ENCODE results near the gene TUBA1C. TPM values are rescaled to one million over a fixed set of nuclear protein-coding genes. Genes with fewer than 3 reads are reported as not detected.
"Not testable (repeated sequence)": the region's sequence is repeated elsewhere in the genome, so short reads cannot be mapped to it uniquely, and the experiment has no call there.

The TUBA1C gene
- total RNA-seq, 1 experiment from 2014 or later, result 1,559 TPM

DNA sequence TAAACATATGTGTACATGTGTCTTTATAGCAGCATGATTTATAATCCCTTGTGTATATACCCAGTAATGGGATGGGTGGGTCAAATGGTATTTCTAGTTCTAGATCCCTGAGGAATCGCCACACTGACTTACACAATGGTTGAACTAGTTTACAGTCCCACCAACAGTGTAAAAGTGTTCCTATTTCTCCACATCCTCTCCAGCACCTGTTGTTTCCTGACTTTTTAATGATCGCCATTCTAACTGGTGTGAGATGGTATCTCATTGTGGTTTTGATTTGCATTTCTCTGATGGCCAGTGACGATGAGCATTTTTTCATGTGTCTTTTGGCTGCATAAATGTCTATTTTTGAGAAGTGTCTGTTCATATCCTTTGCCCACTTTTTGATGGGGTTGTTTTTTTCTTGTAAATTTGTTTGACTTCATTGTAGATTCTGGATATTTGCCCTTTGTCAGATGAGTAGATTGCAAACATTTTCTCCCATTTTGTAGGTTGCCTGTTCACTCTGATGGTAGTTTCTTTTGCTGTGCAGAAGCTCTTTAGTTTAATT lies 45.6 kb downstream of the TUBA1C start:
- not testable (repeated sequence) for DNase-seq (ENCODE audit: low spot score)

DNA sequence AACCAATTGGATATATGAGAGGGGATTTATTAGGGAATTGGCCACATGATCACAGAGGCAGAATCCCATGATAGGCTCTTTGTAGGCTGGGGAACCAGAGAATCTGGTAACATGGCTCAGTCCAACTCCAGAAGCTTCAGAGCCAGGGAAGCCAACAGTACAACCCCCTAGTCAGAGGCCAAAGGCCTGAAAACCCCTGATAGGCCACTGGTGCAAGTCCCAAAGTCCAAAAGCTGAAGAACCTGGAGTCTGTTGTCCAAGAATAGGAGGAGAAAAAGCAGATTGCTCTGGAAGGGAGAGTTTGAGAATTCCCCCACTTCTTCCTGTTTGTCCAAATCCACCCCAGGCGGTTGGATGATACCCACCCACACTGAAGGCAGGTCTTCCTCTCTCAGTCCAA lies 49.9 kb downstream of the TUBA1C start:
- DNase-seq (ENCODE audit: low spot score), result no peak

DNA sequence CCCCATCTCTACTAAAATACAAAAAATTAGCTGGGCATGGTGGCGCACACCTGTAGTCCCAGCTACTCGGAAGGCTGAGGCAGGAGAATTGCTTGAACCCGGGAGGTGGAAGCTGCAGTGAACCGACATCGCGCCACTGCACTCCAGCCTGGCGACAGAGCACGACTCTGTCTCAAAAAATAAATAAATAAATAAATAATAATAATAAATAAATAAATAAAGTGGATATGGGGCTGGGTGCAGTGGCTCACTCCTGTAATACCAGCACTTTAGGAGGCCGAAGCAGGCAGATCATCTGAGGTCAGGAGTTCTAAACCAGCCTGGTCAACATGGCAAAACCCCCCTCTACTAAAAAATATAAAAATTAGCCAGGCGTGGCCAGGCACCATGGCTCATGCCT lies 52.2 kb downstream of the TUBA1C start:
- not testable (repeated sequence) for DNase-seq (ENCODE audit: low spot score)

DNA sequence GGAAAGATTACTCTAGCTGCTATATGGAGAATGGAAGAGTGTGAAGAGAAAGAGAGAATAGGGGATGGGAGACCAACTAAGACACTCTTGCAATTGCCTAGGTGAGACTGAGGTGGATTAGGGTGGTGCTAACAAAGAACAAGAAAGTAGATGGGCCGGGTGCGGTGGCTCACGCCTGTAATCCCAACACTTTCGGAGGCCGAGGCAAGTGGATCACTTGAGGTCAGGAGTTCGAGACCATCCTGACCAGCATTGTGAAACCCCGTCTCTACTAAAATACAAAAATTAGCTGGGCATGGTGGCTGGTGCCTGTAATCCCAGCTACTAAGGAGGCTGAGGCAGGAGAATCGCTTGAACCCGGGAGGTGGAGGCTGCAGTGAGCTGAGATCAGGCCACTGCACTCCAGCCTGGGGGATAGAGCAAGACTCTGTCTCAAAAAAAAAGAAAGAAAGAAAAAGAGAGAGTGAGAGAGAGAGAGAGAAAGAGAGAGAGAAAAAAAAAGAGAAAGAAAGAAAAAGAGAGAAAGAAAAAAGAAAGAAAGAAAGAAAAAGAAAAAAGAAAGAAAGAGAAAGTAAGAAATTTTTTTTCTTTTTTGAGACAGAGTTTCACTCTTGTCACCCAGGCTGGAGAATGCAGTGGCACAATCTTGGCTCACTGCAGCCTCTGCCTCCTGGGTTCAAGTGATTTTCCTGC lies 55.7 kb downstream of the TUBA1C start:
- DNase-seq (ENCODE audit: low spot score), result not testable (repeated sequence)

DNA sequence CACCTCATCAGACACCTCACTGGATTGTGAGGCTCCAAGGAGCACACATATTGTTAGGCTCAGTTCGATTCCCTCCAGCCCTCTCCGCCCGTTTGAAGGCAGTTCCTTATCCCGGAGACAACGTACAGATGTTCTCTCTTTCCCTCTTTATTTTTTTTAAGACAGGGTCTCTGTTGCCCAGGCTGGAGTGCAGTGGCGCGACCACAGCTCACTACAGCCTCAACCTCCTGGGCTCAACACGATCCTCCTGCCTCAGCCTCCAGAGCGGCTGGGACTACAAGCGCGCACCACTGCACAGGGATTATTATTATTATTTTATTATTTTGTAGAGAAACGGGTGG lies 57.5 kb downstream of the TUBA1C start:
- no peak for DNase-seq (ENCODE audit: low spot score)

DNA sequence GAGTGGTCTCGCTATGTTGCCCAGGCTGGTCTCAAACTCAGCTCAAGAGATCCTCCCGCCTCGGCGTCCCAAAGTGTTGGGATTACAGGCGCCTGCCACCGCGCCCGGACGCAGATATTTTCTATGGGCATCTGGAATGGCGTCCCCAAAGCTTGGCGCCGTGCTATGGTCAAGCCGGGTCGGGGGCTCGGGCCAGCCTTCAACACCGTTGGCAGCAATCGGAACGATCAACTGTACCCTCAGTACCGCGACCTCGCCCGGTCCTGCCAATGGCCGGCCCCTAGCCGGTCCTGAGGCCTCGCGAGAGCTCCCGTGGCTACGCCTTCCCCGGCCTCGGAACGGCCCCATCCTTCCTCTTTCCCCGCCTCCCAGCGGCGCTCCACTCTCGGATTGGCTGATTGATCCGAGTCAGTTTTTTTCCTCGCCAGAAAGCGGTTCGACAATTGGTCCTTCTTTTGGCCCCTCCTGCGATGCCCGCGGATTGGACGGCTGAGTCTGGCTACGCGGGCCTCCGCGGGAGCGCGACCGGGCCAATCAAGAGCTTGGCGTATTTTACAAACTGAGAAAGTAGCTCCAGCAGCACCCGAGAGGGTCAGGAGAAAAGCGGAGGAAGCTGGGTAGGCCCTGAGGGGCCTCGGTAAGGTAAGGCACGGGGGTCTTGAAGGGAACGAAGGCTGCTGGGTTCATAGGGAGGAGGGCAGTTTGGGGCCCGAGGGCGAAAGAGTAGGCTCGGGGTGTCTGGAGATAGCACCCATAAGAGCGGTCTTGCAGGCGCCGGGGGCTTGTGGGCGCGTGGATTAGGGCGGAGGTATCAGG lies 58.0 kb downstream of the TUBA1C start, which contains the start of gene TROAP:
TROAP (plus strand) TSS at position 548 of the 816 bp plus-strand sequence. CDS start 354 bp downstream, outside the sequence.
- DNase-seq (ENCODE audit: low spot score), result peak; percentile 96

DNA sequence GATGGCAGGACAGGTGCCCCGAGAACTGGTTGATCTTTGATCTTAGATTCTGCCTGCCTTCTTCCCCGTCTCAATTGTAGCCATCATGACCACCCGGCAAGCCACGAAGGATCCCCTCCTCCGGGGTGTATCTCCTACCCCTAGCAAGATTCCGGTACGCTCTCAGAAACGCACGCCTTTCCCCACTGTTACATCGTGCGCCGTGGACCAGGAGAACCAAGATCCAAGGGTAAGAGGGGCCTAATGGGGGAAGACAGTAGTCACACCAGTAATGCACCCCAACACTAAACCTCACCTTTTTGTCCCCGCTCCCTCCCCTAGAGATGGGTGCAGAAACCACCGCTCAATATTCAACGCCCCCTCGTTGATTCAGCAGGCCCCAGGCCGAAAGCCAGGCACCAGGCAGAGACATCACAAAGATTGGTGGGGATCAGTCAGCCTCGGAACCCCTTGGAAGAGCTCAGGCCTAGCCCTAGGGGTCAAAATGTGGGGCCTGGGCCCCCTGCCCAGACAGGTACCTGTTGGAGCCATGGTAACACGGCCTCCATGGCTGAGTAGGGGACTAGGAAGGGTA lies 58.7 kb downstream of the TUBA1C start:
- no peak for DNase-seq (ENCODE audit: low spot score)

Other genes with a start within 250 kb of the TUBA1C start
- gene PRKAG1, start 246.3 kb upstream of the TUBA1C start, total RNA-seq (2014; rRNA removed; shearing (Covaris generic)), result 94.4 and 105 TPM in 2 replicates
- 6.9 and 9.4 TPM in 2 replicates for gene KMT2D, start 204.3 kb upstream of the TUBA1C start, total RNA-seq (2014; rRNA removed; shearing (Covaris generic))
- 0.99 and 2.4 TPM in 2 replicates for gene RHEBL1, start 195.1 kb upstream of the TUBA1C start, total RNA-seq (2014; rRNA removed; shearing (Covaris generic))
- gene DHH, start 170.3 kb upstream of the TUBA1C start, total RNA-seq (2014; rRNA removed; shearing (Covaris generic)), result 0.02 TPM in 1 of 2 replicates, not detected in the other
- 10.6 and 27.3 TPM in 2 replicates for gene LMBR1L, start 154.2 kb upstream of the TUBA1C start, total RNA-seq (2014; rRNA removed; shearing (Covaris generic))
- 3,840 and 4,099 TPM in 2 replicates for gene TUBA1B, start 133.7 kb upstream of the TUBA1C start, total RNA-seq (2014; rRNA removed; shearing (Covaris generic))
- gene TUBA1A, start 76.0 kb upstream of the TUBA1C start, total RNA-seq (2014; rRNA removed; shearing (Covaris generic)), result 403 and 523 TPM in 2 replicates
- 0.10 TPM in 1 of 2 replicates, not detected in the other for gene PRPH, start 30.1 kb downstream of the TUBA1C start, total RNA-seq (2014; rRNA removed; shearing (Covaris generic))
- gene TROAP, start 58.2 kb downstream of the TUBA1C start, total RNA-seq (2014; rRNA removed; shearing (Covaris generic)), result 39.8 and 56.9 TPM in 2 replicates
- gene C1QL4, start 72.1 kb downstream of the TUBA1C start, total RNA-seq (2014; rRNA removed; shearing (Covaris generic)), result 2.6 and 3.8 TPM in 2 replicates
- 14.3 TPM in 2 replicates for gene DNAJC22, start 81.8 kb downstream of the TUBA1C start, total RNA-seq (2014; rRNA removed; shearing (Covaris generic))
- gene SPATS2, start 102.4 kb downstream of the TUBA1C start, total RNA-seq (2014; rRNA removed; shearing (Covaris generic)), result 24.4 and 34.1 TPM in 2 replicates

Data from H4 (cell line).